ENCODE measurements around the gene YTHDF2.
A peak's percentile ranks its signal among the peaks of the same experiment; 100 is the strongest.
"Not testable (repeated sequence)": the region's sequence is repeated elsewhere in the genome, so short reads cannot be mapped to it uniquely, and the experiment has no call there.

Gene YTHDF2

GRCh38 chr1:28736450-28737306 is at the start of gene YTHDF2:
TSS of gene YTHDF2 (plus strand) at chr1:28736940. CDS start at chr1:28737121, 181 bp downstream.
- peak; percentile 97 for DNase-seq

- DNase-seq: not testable (repeated sequence)
These were observed 45.1 kb upstream of the YTHDF2 start for GRCh38 chr1:28691627-28692026.

- no peak for DNase-seq
These were observed 33.1 kb upstream of the YTHDF2 start for GRCh38 chr1:28703629-28704028.

GRCh38 chr1:28716336-28716735 is 20.4 kb upstream of the YTHDF2 start:
- no peak for DNase-seq

- DNase-seq: no peak
These were observed 18.6 kb upstream of the YTHDF2 start for GRCh38 chr1:28718166-28718565.

- DNase-seq: peak; percentile 42
These were observed 18.0 kb upstream of the YTHDF2 start for GRCh38 chr1:28718586-28719331.

GRCh38 chr1:28719332-28719619 is 17.5 kb upstream of the YTHDF2 start:
- no peak for DNase-seq

- DNase-seq: no peak
These were observed 16.4 kb upstream of the YTHDF2 start for GRCh38 chr1:28720376-28720775.

- peak; percentile 34 for DNase-seq
These were observed 14.8 kb upstream of the YTHDF2 start for GRCh38 chr1:28721927-28722326.

- not testable (repeated sequence) for DNase-seq
These were observed 11.4 kb upstream of the YTHDF2 start for GRCh38 chr1:28725365-28725764.

GRCh38 chr1:28735961-28736449 is 735 bp upstream of the YTHDF2 start:
- DNase-seq: no peak

- peak; percentile 33 for DNase-seq
These were observed 780 bp downstream of the YTHDF2 start for GRCh38 chr1:28737307-28738132.

GRCh38 chr1:28740118-28740517 is 3.4 kb downstream of the YTHDF2 start:
- DNase-seq: no peak

- DNase-seq: no peak
These were observed 7.4 kb downstream of the YTHDF2 start for GRCh38 chr1:28744184-28744583.

- DNase-seq: no peak
These were observed 9.0 kb downstream of the YTHDF2 start for GRCh38 chr1:28745653-28746173.

- no peak for DNase-seq
These were observed 13.6 kb downstream of the YTHDF2 start for GRCh38 chr1:28750330-28750729.

- not testable (repeated sequence) for DNase-seq
These were observed 14.1 kb downstream of the YTHDF2 start for GRCh38 chr1:28750771-28751294.

GRCh38 chr1:28751315-28752060 is 14.7 kb downstream of the YTHDF2 start:
- DNase-seq: peak; percentile 64

- DNase-seq: peak; percentile 41
These were observed 19.0 kb downstream of the YTHDF2 start for GRCh38 chr1:28755701-28756100.

- DNase-seq: no peak
These were observed 20.1 kb downstream of the YTHDF2 start for GRCh38 chr1:28756846-28757245.

GRCh38 chr1:28758420-28758819 is 21.7 kb downstream of the YTHDF2 start:
- DNase-seq: no peak

- DNase-seq: no peak
These were observed 22.5 kb downstream of the YTHDF2 start for GRCh38 chr1:28759257-28759656.

All from fibroblast of upper back skin (primary cell).